CD4-positive, alpha-beta T cell treated with Interleukin-4 for 4 hours (primary cell): ENCODE data around the gene CDK5RAP1.
A peak's percentile ranks its signal among the peaks of the same experiment; 100 is the strongest.

Experiments
- DNase-seq: peaks from one replicate; pipeline ENCODE4 v3.0.0-alpha.2; 2020

CDK5RAP1 gene

GRCh38 chr20:33373735-33374605, 27.3 kb downstream of the CDK5RAP1 start:
- no peak for DNase-seq

- no peak for DNase-seq
Observed at GRCh38 chr20:33372993-33373441, 28.3 kb downstream of the CDK5RAP1 start.

- peak; percentile 92 for DNase-seq
Observed at GRCh38 chr20:33370291-33370690, 31.0 kb downstream of the CDK5RAP1 start.

DNA sequence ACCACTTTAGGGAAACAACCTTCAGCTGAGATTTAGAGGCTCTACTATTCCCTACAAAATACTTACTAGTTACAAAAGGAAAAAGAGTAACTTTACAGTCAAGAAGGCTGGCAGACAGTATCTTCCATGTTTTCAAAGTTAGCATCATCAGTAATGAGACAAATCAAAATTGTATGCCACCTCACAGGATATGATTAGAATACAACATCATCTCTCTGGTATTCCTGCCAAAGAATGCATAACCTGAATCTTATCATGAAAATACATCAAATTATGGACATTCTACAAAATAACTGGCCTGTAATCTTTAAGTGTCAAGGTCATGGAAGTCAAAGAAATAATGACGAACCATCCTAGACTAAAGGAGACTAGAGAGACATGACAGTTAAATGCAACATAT, 38.4 kb downstream of the CDK5RAP1 start:
- DNase-seq: no peak

DNA sequence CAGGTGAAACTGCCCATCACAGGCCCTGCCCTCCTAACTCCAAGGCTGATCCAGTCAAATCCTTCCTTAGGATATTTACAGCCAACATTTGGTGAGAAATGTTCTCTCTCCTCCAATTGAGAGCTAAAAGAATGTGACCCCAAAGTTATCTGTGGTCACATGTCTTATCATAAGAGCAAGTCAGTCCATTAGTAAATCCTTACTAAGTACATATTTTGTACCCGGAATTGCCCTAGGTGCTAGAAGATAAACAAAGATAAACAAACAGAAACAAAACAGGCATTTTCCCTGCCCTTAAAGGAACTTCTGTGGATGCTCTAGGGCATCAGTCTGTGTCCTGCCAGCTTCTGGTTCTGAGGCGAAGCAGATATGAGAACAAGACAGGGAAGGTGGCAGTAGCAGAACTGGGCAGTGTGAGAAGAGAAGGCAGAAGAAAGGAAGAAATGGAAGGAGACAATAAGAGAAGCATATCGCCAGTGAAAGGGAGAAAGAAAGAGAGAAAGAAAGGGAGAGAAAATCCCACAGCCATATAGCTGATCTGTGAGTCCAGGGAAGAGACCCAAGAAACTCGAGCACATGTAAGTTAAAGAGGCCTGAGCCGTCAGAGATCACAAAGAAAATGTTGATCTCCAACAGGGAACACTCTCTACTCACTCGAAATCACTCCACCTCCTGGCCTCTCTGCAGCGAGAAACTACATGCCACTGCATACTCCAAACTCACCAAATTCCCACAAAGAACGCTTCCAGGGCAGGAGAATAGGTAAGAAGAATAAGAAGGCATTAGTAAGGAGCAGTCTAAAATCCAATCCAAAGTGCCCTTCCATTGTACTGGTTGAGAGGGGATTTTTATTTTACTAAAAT, 41.7 kb downstream of the CDK5RAP1 start:
- no peak for DNase-seq

DNA sequence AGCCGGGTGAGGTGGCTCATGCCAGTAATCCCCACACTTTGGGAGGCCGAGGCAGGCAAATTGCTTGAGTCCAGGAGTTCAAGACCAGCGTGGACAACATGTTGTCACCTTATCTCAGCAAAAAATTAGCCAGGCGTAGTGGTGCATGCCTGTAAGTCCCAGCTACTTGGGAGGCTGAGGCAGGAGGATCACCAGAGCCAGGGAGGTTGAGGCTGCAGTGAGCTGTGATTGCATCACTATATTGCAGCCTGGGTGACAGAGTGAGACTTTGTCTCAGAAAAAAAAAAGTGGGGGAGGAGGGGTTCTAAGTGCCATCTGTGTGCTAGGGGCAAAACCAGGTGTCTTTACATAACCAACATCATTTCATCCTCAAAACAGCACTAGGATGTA, 48.3 kb downstream of the CDK5RAP1 start:
- DNase-seq: no peak

DNA sequence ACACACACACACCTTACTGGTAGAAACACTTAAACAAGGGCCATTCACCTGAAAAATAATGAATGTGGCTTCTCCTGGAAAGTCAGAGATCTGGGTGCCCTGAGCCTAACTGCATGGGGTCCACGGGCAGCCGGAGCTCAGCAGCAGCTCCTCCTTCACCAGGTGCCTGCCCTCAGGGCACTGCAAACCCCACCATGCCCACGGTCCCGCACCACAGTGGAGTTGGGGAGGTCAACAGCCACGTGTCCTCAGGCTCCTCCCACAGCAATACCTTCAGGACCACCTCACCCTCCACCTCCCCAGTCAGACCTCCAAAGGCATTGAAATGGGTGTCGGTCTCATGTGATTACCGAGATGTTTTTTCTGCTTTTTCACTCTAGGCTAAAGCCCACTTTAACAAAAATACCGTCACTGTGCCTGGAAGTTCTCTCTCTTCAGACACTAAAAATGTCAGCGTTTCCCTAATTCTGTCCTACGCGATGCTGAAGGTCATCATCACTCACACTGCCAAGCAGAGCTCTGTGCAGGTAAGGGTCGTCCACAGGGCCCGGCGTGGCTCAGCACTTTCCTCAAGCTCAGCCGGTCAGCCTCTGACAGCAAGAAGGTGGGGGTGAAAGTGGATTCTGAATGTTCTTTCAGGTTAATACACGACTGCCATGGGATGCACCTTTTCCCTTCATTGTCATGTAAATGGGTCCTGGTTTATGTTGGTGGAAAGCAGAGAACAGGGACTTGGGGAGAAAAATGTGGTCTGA, 48.9 kb downstream of the CDK5RAP1 start:
- no peak for DNase-seq

GRCh38 chr20:33351696-33352095, 49.6 kb downstream of the CDK5RAP1 start:
- DNase-seq: no peak

DNA sequence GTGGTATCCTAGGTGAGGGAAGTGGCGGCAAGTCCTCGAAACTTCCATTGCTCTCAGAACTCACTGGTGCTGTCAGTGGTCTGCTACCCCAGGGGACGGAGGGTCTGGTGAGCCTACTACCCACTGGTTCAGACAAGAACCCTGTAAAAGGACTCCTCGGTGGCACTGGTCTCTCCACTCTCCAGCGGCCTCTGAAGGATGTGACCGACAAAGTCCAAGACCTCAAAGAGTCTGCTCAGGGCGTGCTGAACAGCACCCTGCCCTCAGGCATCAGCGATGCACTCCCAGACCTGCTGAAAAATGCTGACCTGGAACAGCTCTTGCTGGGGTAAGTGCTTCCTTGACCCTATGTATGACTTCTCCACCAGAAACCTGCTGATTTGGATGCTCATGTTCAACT, 51.8 kb downstream of the CDK5RAP1 start:
- no peak for DNase-seq

GRCh38 chr20:33348136-33348937, 53.0 kb downstream of the CDK5RAP1 start:
- no peak for DNase-seq

GRCh38 chr20:33345342-33345741, 56.0 kb downstream of the CDK5RAP1 start:
- no peak for DNase-seq

GRCh38 chr20:33343521-33343920, 57.8 kb downstream of the CDK5RAP1 start:
- DNase-seq: no peak

DNA sequence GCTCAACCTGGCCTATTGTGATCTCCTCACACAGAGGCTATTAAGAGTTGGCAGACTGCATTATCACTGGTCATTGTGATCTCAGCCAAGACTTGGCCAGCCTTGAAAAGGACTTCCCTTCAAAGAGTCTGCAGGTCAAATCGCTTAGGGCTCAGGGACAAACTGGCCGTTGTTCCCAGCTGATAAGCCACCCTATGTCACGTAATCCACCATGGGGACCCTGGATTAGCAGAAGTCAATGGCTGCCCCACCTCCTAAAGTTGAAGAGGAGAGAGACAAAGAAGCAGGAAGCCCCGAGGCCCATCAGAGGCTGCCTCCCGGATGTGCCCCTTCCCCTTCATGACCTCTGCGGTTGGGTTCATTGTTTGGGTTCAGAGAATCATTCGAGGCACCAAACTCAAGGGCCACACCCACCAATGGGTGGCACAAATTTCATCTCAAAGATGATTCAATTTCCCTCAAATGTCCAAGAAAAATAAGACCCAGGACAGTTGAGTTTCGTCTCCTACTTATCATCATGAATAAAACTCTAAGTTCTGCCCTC, 61.7 kb downstream of the CDK5RAP1 start:
- DNase-seq: no peak

GRCh38 chr20:33338467-33339258, 62.7 kb downstream of the CDK5RAP1 start:
- no peak for DNase-seq

GRCh38 chr20:33337531-33338165, 63.7 kb downstream of the CDK5RAP1 start:
- no peak for DNase-seq

- DNase-seq: no peak
Observed at GRCh38 chr20:33337119-33337518, 64.2 kb downstream of the CDK5RAP1 start.

DNA sequence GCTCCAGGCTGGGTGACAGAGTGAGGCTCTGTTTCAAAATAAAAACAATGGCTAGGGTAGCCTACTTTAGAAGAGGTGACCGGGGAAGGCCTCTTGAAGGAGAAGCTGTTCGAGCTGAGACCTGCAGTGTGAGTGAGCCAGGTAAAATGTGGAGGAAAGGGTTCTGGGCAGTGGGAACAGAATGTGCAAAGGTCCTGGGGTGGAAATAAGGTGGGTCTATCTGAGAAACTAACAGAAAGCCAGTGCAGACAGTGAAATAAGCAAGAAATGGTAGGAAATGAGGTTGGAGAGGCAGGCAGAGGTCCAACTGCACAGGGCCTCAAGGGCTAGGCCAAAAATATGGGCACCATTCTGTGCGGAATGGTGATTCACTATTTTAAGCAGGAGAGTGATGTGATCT, 64.9 kb downstream of the CDK5RAP1 start:
- DNase-seq: no peak

DNA sequence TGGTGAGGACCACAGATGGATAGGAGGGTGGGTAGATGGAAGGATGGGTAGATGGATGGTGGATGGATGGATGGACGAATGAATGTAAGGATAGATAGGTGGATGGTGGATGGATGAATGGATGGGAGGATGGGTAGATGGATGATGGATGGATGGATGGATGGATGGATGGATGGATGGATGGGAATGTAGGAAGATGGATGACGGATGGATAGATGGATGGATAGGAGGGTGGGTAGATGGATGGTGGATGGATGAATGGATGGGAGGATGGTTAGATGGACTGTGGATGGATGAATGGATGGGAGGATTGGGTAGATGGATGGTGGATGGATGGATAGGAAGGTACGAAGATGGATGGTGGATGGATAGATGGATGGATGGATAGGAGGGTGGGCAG, 67.2 kb downstream of the CDK5RAP1 start:
- no peak for DNase-seq

GRCh38 chr20:33333616-33334015, 67.7 kb downstream of the CDK5RAP1 start:
- DNase-seq: no peak

GRCh38 chr20:33332905-33333456, 68.3 kb downstream of the CDK5RAP1 start:
- no peak for DNase-seq
